ENCODE data around the gene RTL1.

RTL1 gene

GRCh38 chr14:100898935-100899883 is 4.3 kb downstream of the RTL1 start:
- DNase-seq (ENCODE audit: low read depth) = no peak

GRCh38 chr14:100898465-100898864 is 5.1 kb downstream of the RTL1 start:
- DNase-seq (ENCODE audit: low read depth) = no peak

- DNase-seq (ENCODE audit: low read depth) = no peak
Observed at GRCh38 chr14:100896369-100897060, 7.0 kb downstream of the RTL1 start.

GRCh38 chr14:100895411-100895810 is 8.1 kb downstream of the RTL1 start:
- DNase-seq (ENCODE audit: low read depth) = no peak

GRCh38 chr14:100894416-100894815 is 9.1 kb downstream of the RTL1 start:
- DNase-seq (ENCODE audit: low read depth) = no peak

- DNase-seq (ENCODE audit: low read depth) = no peak
Observed at GRCh38 chr14:100893760-100894159, 9.8 kb downstream of the RTL1 start.

- no peak for DNase-seq (ENCODE audit: low read depth)
Observed at GRCh38 chr14:100893228-100893601, 10.3 kb downstream of the RTL1 start.

GRCh38 chr14:100892496-100893227 is 10.9 kb downstream of the RTL1 start:
- DNase-seq (ENCODE audit: low read depth) = no peak

GRCh38 chr14:100891501-100892445 is 11.7 kb downstream of the RTL1 start:
- DNase-seq (ENCODE audit: low read depth) = no peak

GRCh38 chr14:100891051-100891450 is 12.5 kb downstream of the RTL1 start:
- DNase-seq (ENCODE audit: low read depth) = no peak

- no peak for DNase-seq (ENCODE audit: low read depth)
Observed at GRCh38 chr14:100890061-100890850, 13.3 kb downstream of the RTL1 start.

GRCh38 chr14:100889641-100890040 is 13.9 kb downstream of the RTL1 start:
- DNase-seq (ENCODE audit: low read depth) = no peak

- DNase-seq (ENCODE audit: low read depth) = no peak
Observed at GRCh38 chr14:100888789-100889315, 14.7 kb downstream of the RTL1 start.

- no peak for DNase-seq (ENCODE audit: low read depth)
Observed at GRCh38 chr14:100887728-100888335, 15.7 kb downstream of the RTL1 start.

- DNase-seq (ENCODE audit: low read depth) = no peak
Observed at GRCh38 chr14:100885617-100886016, 17.9 kb downstream of the RTL1 start.

- no peak for DNase-seq (ENCODE audit: low read depth)
Observed at GRCh38 chr14:100885196-100885595, 18.3 kb downstream of the RTL1 start.

- no peak for DNase-seq (ENCODE audit: low read depth)
Observed at GRCh38 chr14:100884456-100884855, 19.1 kb downstream of the RTL1 start.

- DNase-seq (ENCODE audit: low read depth) = no peak
Observed at GRCh38 chr14:100883789-100884101, 19.8 kb downstream of the RTL1 start.

GRCh38 chr14:100882991-100883788 is 20.3 kb downstream of the RTL1 start:
- DNase-seq (ENCODE audit: low read depth) = no peak
